22Rv1 (cell line): ENCODE data around the gene MT1X.
"Not testable (repeated sequence)": the region's sequence is repeated elsewhere in the genome, so short reads cannot be mapped to it uniquely, and the experiment has no call there.

Source experiments
- H3K27ac ChIP-seq: fragments of 450-650 bp; 2 replicates; pipeline ENCODE4 v1.5.1; 2017
- ZFX ChIP-seq: fragments of 450-650 bp; IDR thresholded peaks from 2 replicates; pipeline ENCODE4 v1.6.1; 2017; ENCODE audit warnings: antibody characterized with exemption, borderline replicate concordance
- TF ChIP-seq, protein P1 (sequence below): fragments of 450-650 bp; IDR thresholded peaks from 2 replicates; pipeline ENCODE4 v1.5.1; 2017; ENCODE audit warnings: mild to moderate bottlenecking

The MT1X gene

DNA sequence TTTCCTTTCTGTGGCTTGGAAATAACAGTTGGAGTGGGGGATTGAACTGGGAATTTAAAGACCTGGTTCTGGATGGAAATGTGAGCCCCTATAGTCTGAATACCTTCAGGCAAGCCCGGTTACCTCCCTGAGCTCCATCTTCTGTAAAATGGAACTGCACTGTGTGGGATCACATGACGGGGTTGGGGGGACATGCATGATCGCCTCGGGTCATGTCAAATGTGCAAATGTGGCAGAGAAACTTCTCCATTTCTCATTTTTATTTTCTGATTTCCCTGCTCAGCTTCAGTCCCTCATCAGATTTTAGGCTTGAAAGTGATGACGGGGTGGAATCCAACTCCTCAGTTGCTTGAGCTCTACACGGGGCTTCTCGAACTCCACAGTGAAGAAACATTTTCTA lies 29.1 kb upstream of the MT1X start:
- TF ChIP-seq, protein P1, sequence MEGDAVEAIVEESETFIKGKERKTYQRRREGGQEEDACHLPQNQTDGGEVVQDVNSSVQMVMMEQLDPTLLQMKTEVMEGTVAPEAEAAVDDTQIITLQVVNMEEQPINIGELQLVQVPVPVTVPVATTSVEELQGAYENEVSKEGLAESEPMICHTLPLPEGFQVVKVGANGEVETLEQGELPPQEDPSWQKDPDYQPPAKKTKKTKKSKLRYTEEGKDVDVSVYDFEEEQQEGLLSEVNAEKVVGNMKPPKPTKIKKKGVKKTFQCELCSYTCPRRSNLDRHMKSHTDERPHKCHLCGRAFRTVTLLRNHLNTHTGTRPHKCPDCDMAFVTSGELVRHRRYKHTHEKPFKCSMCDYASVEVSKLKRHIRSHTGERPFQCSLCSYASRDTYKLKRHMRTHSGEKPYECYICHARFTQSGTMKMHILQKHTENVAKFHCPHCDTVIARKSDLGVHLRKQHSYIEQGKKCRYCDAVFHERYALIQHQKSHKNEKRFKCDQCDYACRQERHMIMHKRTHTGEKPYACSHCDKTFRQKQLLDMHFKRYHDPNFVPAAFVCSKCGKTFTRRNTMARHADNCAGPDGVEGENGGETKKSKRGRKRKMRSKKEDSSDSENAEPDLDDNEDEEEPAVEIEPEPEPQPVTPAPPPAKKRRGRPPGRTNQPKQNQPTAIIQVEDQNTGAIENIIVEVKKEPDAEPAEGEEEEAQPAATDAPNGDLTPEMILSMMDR: no peak
- TF ChIP-seq ZFX: no peak

DNA sequence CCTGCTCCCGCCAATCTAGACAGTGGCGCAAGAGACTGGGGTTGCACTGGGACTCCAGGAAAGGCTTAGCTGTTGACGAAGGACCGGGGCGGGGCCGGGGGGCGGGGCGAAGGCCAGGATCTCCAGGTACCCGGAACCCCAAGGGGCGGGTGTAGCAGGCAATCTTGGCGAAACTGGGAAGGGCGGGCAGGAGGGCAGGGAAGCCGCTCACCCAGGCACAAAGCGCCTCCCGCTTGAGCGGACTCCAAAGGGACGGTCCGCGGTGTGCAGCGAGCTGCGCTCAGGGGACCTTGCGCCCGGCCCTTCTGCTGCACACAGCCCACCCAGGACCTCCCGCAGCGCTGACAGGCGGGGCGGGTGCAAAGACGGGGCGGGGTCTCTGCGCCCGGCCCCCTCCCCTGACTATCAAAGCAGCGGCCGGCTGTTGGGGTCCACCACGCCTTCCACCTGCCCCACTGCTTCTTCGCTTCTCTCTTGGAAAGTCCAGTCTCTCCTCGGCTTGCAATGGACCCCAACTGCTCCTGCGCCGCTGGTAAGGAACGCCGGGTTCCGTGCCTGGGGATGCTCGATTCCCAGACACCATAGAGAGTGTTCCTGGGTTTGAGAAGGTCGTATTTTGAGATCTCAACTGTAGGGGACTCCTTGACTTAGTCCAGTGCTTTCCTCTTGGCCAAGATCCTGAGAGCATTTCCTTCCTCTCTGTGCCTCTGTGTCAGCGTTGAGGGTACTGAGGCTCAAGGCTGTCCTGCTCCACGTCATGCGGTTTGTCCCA lies 24.5 kb upstream of the MT1X start, which contains the start of gene MT1F:
MT1F (plus strand) TSS at position 405 of the 772 bp plus-strand sequence; CDS start at position 505, 100 bp downstream.
- H3K27ac ChIP-seq: no peak within 1 kb of the TSS
- no peak for TF ChIP-seq ZFX
- TF ChIP-seq, protein P1: no peak

More for the DNA sequence above, 29.1 kb upstream of the MT1X start:
- H3K27ac ChIP-seq: no peak overlapping the region

DNA sequence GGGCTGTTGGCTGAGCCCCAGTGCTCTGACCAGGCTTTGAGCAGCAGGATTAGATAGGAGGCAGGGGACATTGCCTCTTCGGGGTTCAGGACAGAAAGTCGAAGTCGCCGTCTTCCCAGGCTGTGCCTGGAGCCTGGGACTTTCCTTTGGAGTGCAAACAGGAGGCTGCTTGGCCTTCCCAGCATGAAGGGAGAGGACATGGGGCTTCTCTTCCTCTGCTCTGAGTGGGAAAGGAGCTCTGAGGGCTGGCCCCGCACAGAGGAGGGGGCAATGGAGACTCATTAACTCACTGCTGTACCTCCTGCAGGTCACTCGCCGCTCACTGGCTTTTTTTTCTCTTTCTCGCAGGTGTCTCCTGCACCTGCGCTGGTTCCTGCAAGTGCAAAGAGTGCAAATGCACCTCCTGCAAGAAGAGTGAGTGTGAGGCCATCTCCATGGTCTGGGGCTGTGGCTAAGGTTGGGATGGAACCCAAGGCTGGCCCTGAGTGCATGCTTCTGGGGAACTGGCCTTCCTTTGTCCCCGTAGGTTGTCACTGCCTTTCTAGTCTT lies 23.9 kb upstream of the MT1X start:
- no peak for TF ChIP-seq ZFX
- TF ChIP-seq, protein P1: no peak
- H3K27ac ChIP-seq: no peak overlapping the region

DNA sequence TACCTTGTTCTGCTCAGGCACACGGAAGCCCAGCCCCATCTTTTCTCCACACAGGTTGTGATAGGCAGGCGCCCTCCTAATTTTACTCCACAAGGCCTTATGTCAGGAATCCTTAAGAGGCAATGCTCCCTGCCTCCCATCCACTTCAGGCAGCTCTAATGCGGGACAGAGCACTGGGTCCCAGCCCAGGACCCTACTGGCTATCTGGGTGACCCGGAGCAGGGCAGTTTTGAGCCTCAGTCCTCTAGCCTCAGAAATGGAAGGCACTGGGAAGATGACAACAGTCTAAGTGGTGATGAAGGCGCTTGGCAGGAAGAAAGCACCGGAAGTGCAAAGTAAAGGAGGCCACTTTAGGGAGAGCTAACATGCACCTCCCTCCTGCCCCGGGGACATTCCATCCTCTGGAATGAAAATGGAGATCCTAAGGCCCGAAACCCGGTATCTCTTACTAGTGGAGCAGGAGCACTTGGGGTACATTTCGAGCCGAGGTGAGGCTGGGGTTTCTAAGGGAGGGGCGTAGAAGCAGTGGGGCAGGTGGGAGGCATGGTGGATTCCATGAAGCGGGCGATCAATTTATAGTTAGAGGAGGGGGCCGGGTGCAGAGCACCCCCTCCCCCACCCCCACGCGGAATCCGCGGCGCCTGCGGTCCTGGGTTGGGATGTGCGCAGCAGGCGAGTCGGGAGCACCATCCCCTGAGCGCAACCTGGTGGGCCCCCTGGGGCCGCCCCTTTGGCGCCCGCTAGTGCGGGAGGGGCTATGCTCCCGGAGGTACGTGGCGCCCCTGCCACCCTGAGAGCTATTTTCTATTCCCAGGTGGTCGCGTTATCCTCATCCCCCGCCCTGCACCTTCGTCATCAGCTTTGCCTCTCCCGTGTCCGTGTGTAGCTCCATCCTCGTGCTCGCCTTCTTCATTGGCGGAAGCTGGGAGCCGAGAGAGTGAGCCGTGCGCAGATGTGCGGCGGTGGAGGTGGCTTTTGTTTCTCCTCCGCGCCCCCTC lies 19.6 kb upstream of the MT1X start:
- TF ChIP-seq, protein P1: no peak
- no peak for TF ChIP-seq ZFX
- no peak overlapping the region for H3K27ac ChIP-seq

DNA sequence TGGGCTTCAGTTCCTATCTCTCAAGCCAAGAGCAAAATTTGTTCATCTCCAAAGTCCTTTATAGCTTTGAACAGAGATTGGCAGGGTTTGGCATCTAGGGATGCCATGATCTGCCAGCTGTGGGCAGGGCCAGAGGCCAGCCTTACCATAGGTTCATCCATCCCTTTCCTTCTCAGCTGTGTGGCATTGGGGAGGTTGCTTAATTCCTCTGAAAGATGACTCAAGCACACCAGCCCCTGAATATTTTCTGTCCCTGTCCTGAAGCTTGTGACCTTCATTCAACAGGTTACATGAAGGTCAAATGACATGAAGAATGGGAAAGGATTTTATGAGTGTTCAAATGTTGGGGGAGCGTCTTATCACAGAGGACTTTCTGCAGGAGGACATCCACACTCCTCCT lies 17.8 kb upstream of the MT1X start:
- TF ChIP-seq, protein P1: no peak
- TF ChIP-seq ZFX: no peak
- no peak overlapping the region for H3K27ac ChIP-seq

DNA sequence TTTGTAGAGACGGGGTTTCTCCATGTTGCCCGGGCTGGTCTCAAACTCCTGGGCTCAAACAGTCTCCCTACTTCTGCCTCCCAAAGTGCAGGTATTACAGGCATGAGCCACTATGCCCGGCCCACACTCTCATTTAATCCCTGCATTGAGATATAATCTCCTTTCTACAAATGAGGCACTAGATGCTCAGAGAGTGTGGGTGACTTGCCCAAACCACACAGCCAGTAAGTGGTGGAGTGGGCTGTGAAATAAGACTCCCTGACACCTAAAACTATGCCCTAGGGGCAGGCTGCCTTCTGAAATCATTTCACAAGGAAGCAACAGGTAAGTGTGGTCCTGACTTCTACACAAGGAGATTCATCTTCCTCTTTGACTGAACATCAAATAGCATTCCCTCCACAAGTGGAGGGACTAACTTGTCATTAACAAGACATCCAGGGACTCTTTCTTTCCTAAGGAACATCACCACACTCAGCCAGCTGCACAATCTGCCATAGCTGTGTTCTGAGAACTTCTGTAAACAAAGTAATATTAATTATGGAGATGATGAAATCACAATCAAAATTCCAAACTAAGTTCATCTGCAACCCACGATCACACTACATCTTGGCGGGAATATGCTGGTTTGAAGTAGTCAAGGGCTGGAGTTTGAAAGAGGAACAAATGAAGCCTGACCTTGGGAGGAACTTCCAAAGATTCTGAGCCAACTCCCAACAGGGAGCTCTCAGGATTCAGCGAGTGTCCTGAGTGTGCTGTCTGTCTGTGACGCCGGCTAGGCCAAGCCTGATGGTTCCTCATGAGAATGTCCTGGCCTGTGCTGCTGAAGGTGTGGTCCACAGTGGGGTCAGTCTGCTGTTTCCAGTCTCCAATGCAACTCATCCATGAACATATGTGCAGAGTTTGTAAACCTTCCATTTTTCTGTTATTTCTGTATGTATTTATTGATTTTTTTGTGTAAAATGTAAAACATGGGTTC lies 16.7 kb upstream of the MT1X start:
- not testable (repeated sequence) for H3K27ac ChIP-seq
